ENCODE results near the gene RAB34.

Gene RAB34

GRCh38 chr17:28712032-28712704 is 5.5 kb downstream of the RAB34 start:
- DNase-seq (ENCODE audit: low read depth in 3 of 3) = peak in 2 of 3 donors; percentile 50 to 67

- DNase-seq (ENCODE audit: low read depth in 3 of 3) = no peak
Measured at GRCh38 chr17:28711723-28712031, 6.0 kb downstream of the RAB34 start, which contains the start of gene PROCA1. TSS of gene PROCA1 (minus strand) at chr17:28711888. CDS start at chr17:28711660, 228 bp downstream.

- peak; percentile 85 to 87 (median 86) for DNase-seq (ENCODE audit: low read depth in 3 of 3)
Measured at GRCh38 chr17:28710861-28711722, 6.6 kb downstream of the RAB34 start.

GRCh38 chr17:28707339-28707720 is 10.3 kb downstream of the RAB34 start:
- no peak for DNase-seq (ENCODE audit: low read depth in 3 of 3)

GRCh38 chr17:28706471-28707338 is 11.0 kb downstream of the RAB34 start:
- no peak for DNase-seq (ENCODE audit: low read depth in 3 of 3)

- DNase-seq (ENCODE audit: low read depth in 3 of 3) = no peak
Measured at GRCh38 chr17:28705728-28706334, 11.8 kb downstream of the RAB34 start.

- DNase-seq (ENCODE audit: low read depth in 3 of 3) = no peak
Measured at GRCh38 chr17:28705074-28705659, 12.5 kb downstream of the RAB34 start.

GRCh38 chr17:28704219-28704858 is 13.3 kb downstream of the RAB34 start:
- DNase-seq (ENCODE audit: low read depth in 3 of 3) = no peak

- DNase-seq (ENCODE audit: low read depth in 3 of 3) = no peak
Measured at GRCh38 chr17:28703552-28704218, 14.0 kb downstream of the RAB34 start.

GRCh38 chr17:28702752-28703150 is 14.9 kb downstream of the RAB34 start:
- DNase-seq (ENCODE audit: low read depth in 3 of 3) = no peak

GRCh38 chr17:28702026-28702751 is 15.5 kb downstream of the RAB34 start:
- DNase-seq (ENCODE audit: low read depth in 3 of 3) = no peak

GRCh38 chr17:28700830-28701492 is 16.7 kb downstream of the RAB34 start:
- no peak for DNase-seq (ENCODE audit: low read depth in 3 of 3)

GRCh38 chr17:28700278-28700677 is 17.4 kb downstream of the RAB34 start:
- no peak for DNase-seq (ENCODE audit: low read depth in 3 of 3)

- DNase-seq (ENCODE audit: low read depth in 3 of 3) = no peak
Measured at GRCh38 chr17:28698253-28698941, 19.3 kb downstream of the RAB34 start.

GRCh38 chr17:28693869-28694268 is 23.8 kb downstream of the RAB34 start:
- DNase-seq (ENCODE audit: low read depth in 3 of 3) = no peak

- no peak for DNase-seq (ENCODE audit: low read depth in 3 of 3)
Measured at GRCh38 chr17:28689011-28689410, 28.7 kb downstream of the RAB34 start.

GRCh38 chr17:28688481-28688880 is 29.2 kb downstream of the RAB34 start:
- DNase-seq (ENCODE audit: low read depth in 3 of 3) = no peak

- DNase-seq (ENCODE audit: low read depth in 3 of 3) = no peak
Measured at GRCh38 chr17:28686296-28686695, 31.4 kb downstream of the RAB34 start.

GRCh38 chr17:28685366-28685765 is 32.3 kb downstream of the RAB34 start:
- DNase-seq (ENCODE audit: low read depth in 3 of 3) = no peak
